Keratinocyte (primary cell): ENCODE measurements around the gene SMYD2. TPM values are rescaled to one million over a fixed set of nuclear protein-coding genes. Genes with fewer than 3 reads are reported as not detected.

Experiments used
- DNase-seq: peaks from one replicate; pipeline ENCODE4 v3.0.0-alpha.2; 2011; ENCODE audit warnings: low read depth, missing footprints, low spot score
- FAIRE-seq: peaks from 2 replicates; lab custom pipeline; 2011; peaks lifted over from hg19 to GRCh38; lab: Jason Lieb, UNC
- H2AFZ ChIP-seq: 2 replicates; pipeline ENCODE4 v1.6.0; 2012; ENCODE audit warnings: low read length, control low read depth, inconsistent platforms; ENCODE audit not compliant: control insufficient read depth
- H3K27ac ChIP-seq: 2 replicates; pipeline ENCODE4 v1.5.1; 2011; ENCODE audit warnings: low read length; ENCODE audit not compliant: control insufficient read depth, insufficient read depth
- H3K27me3 ChIP-seq: 3 replicates; pipeline ENCODE4 v1.6.0; 2011; ENCODE audit warnings: low read length; ENCODE audit not compliant: control insufficient read depth, insufficient read depth; ENCODE audit errors: extremely low read depth
- H3K36me3 ChIP-seq, 2 experiments: 2 replicates in 1 of 2; 3 replicates in 1 of 2; pipeline ENCODE4 v1.5.1; 2011; ENCODE audit warnings: low read length in 2 of 2, mild to moderate bottlenecking in 1 of 2; ENCODE audit not compliant: control insufficient read depth in 2 of 2, insufficient read depth in 2 of 2; ENCODE audit errors: extremely low read depth in 1 of 2
- H3K4me1 ChIP-seq: 3 replicates; pipeline ENCODE4 v1.5.1; 2011; ENCODE audit warnings: low read length; ENCODE audit not compliant: control insufficient read depth, insufficient read depth; ENCODE audit errors: extremely low read depth
- H3K4me2 ChIP-seq: 3 replicates; pipeline ENCODE4 v1.6.0; 2011; ENCODE audit warnings: low read depth, low read length; ENCODE audit not compliant: control insufficient read depth, insufficient read depth; ENCODE audit errors: extremely low read depth
- H3K4me3 ChIP-seq, 3 experiments: fragments of 200-600 bp in 1 of 3; sonication (generic) in 1 of 3; 2 replicates in 2 of 3; 3 replicates in 1 of 3; pipeline ENCODE4 v1.5.1; 2011 to 2016; ENCODE audit warnings: low read length in 3 of 3, mild to moderate bottlenecking in 3 of 3, control low read depth in 2 of 3, inconsistent platforms in 1 of 3, low read depth in 1 of 3, mixed read lengths in 1 of 3, mixed run types in 1 of 3, moderate library complexity in 1 of 3; ENCODE audit not compliant: control insufficient read depth in 2 of 3, insufficient read depth in 2 of 3; ENCODE audit errors: extremely low read depth in 1 of 3
- H3K79me2 ChIP-seq: 2 replicates; pipeline ENCODE4 v1.6.0; 2012; ENCODE audit warnings: low read length; ENCODE audit not compliant: control insufficient read depth, insufficient read depth
- H3K9ac ChIP-seq: 3 replicates; pipeline ENCODE4 v1.6.0; 2011; ENCODE audit warnings: low read length; ENCODE audit not compliant: control insufficient read depth, insufficient read depth; ENCODE audit errors: extremely low read depth
- H3K9me1 ChIP-seq: 3 replicates; pipeline ENCODE4 v1.6.0; 2011; ENCODE audit warnings: low read length; ENCODE audit not compliant: control insufficient read depth, insufficient read depth; ENCODE audit errors: extremely low read depth
- H3K9me3 ChIP-seq: 2 replicates; pipeline ENCODE4 v1.5.1; 2012; ENCODE audit warnings: low read depth, low read length; ENCODE audit not compliant: control insufficient read depth
- H4K20me1 ChIP-seq: 3 replicates; pipeline ENCODE4 v1.6.0; 2011; ENCODE audit warnings: low read length; ENCODE audit not compliant: control insufficient read depth, insufficient read depth; ENCODE audit errors: extremely low read depth
- EZH2 ChIP-seq: IDR thresholded peaks from one replicate; pipeline ENCODE4 v1.6.1; 2012; ENCODE audit warnings: inconsistent platforms, mild to moderate bottlenecking, low read length, moderate library complexity
- dilution Hi-C: fragments of 300-500 bp; cut with MboI; formaldehyde crosslinking; loops from one replicate; pipeline ENCODE4 v1.7.0; 2020; ENCODE audit warnings: low sequenced_read_pairs; ENCODE audit not compliant: extremely low pct_ligation_motif_present
- polyA plus RNA-seq, 5 experiments: library from polyadenylated mRNA; depleted of rRNA in 3 of 5; stranded (reverse) in 3 of 5; stranded (forward) in 1 of 5; unstranded in 1 of 5; fragments of >200 nt; gene quantifications; 1 replicate in 1 of 5; 2 replicates in 3 of 5; 3 replicates in 1 of 5; pipeline versions ENCODE4 v1.2.1 to v1.2.3, GENCODE V29; 2011 to 2012; ENCODE audit warnings: missing spikeins in 2 of 5, low read depth in 1 of 5, low replicate concordance in 1 of 5
- TF ChIP-seq, protein P1 (sequence below), 3 experiments: IDR thresholded peaks in 1 of 3; conservative IDR thresholded peaks in 1 of 3; optimal IDR thresholded peaks in 1 of 3; 2 replicates in 2 of 3; 3 replicates in 1 of 3; pipeline versions ENCODE3 to v1.5.1; 2011; ENCODE audit warnings: low read length in 3 of 3, mild to moderate bottlenecking in 3 of 3, moderate library complexity in 2 of 3, control low read depth in 1 of 3, inconsistent platforms in 1 of 3; ENCODE audit not compliant: insufficient read depth in 2 of 3; ENCODE audit errors: extremely low read depth in 1 of 3

Gene SMYD2
- polyA plus RNA-seq, 1 donor (not counting 4 experiments of a cell fraction or from before 2014, with no cell fraction given): 75.5 TPM

DNA sequence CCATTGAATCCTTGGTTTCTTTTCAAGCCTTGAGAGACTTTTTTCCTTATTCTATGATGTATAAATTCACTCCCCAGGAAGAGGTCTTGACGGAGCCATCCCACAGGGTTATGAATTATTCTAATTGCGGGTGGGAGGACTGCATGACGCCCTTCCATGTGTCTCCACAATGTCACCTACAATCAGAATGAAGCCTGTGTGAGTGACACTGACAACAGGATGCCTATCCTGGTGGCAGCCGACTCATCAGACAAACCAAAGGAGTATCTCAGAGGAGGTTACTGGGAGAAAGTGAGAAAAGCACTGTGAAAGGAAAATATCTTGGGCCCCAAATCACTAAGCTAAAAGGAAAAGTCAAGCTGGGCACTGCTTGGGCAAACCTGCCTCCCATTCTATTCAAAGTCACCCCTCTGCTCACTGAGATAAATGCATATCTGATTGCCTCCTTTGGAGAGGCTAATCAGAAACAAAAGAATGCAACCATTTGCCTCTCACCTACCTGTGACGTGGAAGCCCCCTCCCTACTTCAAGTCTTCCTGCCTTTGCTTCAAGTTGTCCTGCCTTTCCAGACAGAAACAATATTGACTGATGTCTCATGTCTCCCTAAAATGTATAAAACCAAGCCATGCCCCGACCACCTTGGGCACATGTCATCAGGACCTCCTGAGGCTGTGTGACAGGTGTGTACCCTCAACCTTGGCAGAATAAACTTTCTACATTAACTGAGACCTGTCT lies 98.4 kb downstream of the SMYD2 start:
- no peaks in the 10 kb centered on the region for H3K9me3 ChIP-seq
- peaks cover 26% of the 10 kb centered on the region for H3K79me2 ChIP-seq
- peak; percentile 5 for FAIRE-seq

DNA sequence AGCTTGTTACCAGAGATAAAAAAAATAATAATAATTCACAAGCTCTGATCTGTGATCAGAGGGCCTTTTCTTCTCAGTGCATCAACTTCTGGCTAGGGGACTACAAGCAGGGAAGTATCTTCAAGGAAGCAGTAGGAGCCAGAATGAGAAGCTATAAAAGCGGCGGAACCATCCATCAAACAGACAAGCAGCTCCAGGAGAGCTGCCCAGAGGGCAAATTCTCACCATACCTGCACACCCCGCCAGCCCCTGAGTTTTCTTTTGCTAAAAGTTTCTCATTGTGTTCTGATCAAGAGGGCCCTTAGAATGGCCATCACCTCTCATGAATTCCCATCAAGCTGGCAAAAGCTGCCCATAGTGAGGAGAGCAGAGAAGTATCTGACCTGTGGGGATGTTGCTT lies 99.4 kb downstream of the SMYD2 start:
- no peaks in the 10 kb centered on the region for H4K20me1 ChIP-seq
- H3K4me2 ChIP-seq: no peak overlapping the region
- FAIRE-seq (peak; percentile 88), DNase-seq (no peak)
- H3K9ac ChIP-seq: no peak overlapping the region
- no peak for TF ChIP-seq EZH2
- TF ChIP-seq, protein P1, sequence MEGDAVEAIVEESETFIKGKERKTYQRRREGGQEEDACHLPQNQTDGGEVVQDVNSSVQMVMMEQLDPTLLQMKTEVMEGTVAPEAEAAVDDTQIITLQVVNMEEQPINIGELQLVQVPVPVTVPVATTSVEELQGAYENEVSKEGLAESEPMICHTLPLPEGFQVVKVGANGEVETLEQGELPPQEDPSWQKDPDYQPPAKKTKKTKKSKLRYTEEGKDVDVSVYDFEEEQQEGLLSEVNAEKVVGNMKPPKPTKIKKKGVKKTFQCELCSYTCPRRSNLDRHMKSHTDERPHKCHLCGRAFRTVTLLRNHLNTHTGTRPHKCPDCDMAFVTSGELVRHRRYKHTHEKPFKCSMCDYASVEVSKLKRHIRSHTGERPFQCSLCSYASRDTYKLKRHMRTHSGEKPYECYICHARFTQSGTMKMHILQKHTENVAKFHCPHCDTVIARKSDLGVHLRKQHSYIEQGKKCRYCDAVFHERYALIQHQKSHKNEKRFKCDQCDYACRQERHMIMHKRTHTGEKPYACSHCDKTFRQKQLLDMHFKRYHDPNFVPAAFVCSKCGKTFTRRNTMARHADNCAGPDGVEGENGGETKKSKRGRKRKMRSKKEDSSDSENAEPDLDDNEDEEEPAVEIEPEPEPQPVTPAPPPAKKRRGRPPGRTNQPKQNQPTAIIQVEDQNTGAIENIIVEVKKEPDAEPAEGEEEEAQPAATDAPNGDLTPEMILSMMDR (optimal IDR thresholded peaks at IDR 0.05 in 1 of 3, IDR thresholded peaks at IDR 0.05 in 1 of 3, conservative IDR thresholded peaks at IDR 0.05 in 1 of 3; ENCODE audit: extremely low read depth in 1 of 3, insufficient read depth in 2 of 3, low read length in 3 of 3): no peak
- peaks cover 29 to 39% of the 10 kb centered on the region in 2 experiments for H3K36me3 ChIP-seq
- H3K27ac ChIP-seq: no peak overlapping the region
- no peaks in the 10 kb centered on the region for H3K27me3 ChIP-seq
- peaks cover 43% of the 10 kb centered on the region for H3K4me1 ChIP-seq
- no peak overlapping the region for H3K4me3 ChIP-seq
- dilution Hi-C loops: no loop called here
- no peak overlapping the region for H2AFZ ChIP-seq
- H3K9me1 ChIP-seq: no peaks in the 10 kb centered on the region
- H3K9me3 ChIP-seq: no peaks in the 10 kb centered on the region
- peaks cover 26% of the 10 kb centered on the region for H3K79me2 ChIP-seq

More for the DNA sequence above, 98.4 kb downstream of the SMYD2 start:
- H3K27me3 ChIP-seq: no peaks in the 10 kb centered on the region
- peak overlapping the region; percentile 59 for H3K4me2 ChIP-seq
- dilution Hi-C loops: no loop called here
- DNase-seq: no peak
- H3K36me3 ChIP-seq: peaks cover 25 to 32% of the 10 kb centered on the region in 2 experiments
- no peaks in the 10 kb centered on the region for H3K9me1 ChIP-seq
- no peak overlapping the region for H3K27ac ChIP-seq
- H3K4me3 ChIP-seq: no peak overlapping the region
- peaks cover 43% of the 10 kb centered on the region for H3K4me1 ChIP-seq
- no peak overlapping the region for H2AFZ ChIP-seq
- no peak overlapping the region for H3K9ac ChIP-seq
- H4K20me1 ChIP-seq: no peaks in the 10 kb centered on the region
- TF ChIP-seq, protein P1 (optimal IDR thresholded peaks at IDR 0.05 in 1 of 3, IDR thresholded peaks at IDR 0.05 in 1 of 3, conservative IDR thresholded peaks at IDR 0.05 in 1 of 3; ENCODE audit: extremely low read depth in 1 of 3, insufficient read depth in 2 of 3, low read length in 3 of 3): no peak
- no peak for TF ChIP-seq EZH2
